Stimulated activated naive B cell treated with anti-CD40 and anti-IgM and Interleukin-4, amounts not matched to agents 10 μg/mL and 1 μg/mL and 100 μg/mL, for 72 hours (primary cell): ENCODE results near the gene CDK7.

Experiments
- ATAC-seq, 2 donors: fragments of 150-1000 bp; cut with Tn5 transposase; replicated peaks; 2 replicates each; pipeline ENCODE4 v1.10.0; 2021; ENCODE audit warnings: moderate library complexity in 1 of 2
- DNase-seq: peaks from one replicate; pipeline ENCODE4 v3.0.0; 2021
- H3K27ac Mint-ChIP-seq: one replicate; pipeline ENCODE4 v1.8.0; 2022; ENCODE audit warnings: mild to moderate bottlenecking, mixed read lengths
- H3K27me3 Mint-ChIP-seq, 2 donors: one replicate each; pipeline ENCODE4 v1.8.0; 2022; ENCODE audit warnings: mixed read lengths in 2 of 2
- H3K36me3 Mint-ChIP-seq, 2 donors: one replicate each; pipeline ENCODE4 v1.8.0; 2022; ENCODE audit warnings: mixed read lengths in 2 of 2, mild to moderate bottlenecking in 1 of 2
- H3K4me1 Mint-ChIP-seq, 2 donors: one replicate each; pipeline ENCODE4 v1.8.0; 2022; ENCODE audit warnings: mixed read lengths in 2 of 2, mild to moderate bottlenecking in 1 of 2
- H3K4me3 Mint-ChIP-seq, 2 donors: one replicate each; pipeline ENCODE4 v1.8.0; 2022; ENCODE audit warnings: mild to moderate bottlenecking in 2 of 2, mixed read lengths in 2 of 2, moderate library complexity in 1 of 2
- H3K9me3 Mint-ChIP-seq, 2 donors: one replicate each; pipeline ENCODE4 v1.8.0; 2022; ENCODE audit warnings: mixed read lengths in 2 of 2, mild to moderate bottlenecking in 1 of 2

CDK7 gene

DNA sequence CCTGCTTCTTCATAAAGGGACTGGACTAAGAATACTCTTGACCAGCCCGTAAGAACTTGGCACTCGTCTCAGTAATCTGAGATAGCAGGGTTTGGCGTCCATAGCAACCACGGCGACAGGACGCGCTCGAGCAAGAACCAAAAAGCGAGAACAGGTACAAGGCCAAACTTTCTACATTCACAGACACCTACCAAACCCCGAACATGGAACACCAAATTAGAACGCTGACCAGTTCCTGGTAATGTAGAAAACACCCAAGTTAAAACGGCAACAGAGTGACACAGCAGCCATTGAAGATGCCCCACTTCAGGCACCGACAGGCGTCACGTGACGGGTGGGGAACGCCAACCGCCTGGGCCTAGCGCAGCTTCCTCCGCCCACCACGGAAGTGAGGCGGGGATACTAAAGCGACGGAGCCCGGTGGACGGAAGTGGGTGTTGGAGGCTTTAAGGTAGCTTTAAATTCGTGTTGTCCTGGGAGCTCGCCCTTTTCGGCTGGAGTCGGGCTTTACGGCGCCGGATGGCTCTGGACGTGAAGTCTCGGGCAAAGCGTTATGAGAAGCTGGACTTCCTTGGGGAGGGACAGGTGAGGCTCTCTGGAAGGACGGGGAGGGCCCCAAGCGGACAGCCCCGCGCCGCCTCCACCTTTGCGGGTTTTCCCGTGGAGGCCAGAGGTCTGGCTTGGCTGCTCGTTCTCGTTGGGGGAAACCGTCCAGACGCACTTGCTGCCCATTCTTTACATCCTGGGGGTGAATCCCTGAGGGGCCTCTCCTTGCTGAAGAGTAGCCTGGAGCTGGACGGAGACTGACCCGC, at the start of gene CDK7:
TSS of gene CDK7 (plus strand) at position 430 of the 812 bp plus-strand sequence. CDS start at position 520, 90 bp downstream.
- no peaks in the 10 kb centered on the region for H3K9me3 Mint-ChIP-seq
- peak within 1 kb of the TSS; percentile 95 for H3K27ac Mint-ChIP-seq
- DNase-seq = peak; percentile 92
- peaks cover 15 to 23% of the 10 kb centered on the region in 2 donors for H3K36me3 Mint-ChIP-seq
- peaks cover 18 to 29% of the 10 kb centered on the region in 2 donors for H3K4me1 Mint-ChIP-seq
- H3K4me3 Mint-ChIP-seq = peak within 1 kb of the TSS; percentile 96 to 97
- ATAC-seq = peak; percentile 100
- no peaks in the 10 kb centered on the region for H3K27me3 Mint-ChIP-seq

DNA sequence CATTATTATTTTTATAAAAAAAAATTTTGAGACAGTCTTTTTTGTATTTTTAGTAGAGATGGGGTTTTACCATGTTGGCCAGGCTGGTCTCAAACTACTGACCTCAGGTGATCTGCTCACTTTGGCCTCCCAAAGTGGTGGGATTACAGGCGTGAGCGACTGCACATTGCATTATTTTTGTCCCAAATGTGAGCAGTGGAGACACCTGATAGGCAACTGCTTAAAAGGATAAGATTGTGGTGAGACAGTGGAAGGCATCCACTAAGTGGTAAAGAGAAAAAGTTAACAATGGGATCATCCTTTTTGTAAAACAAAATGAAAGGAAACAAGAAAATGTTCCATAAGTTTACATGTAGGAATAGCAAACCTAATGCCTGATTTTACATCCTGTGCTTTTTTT, 47.3 kb upstream of the CDK7 start:
- no peak overlapping the region for H3K27ac Mint-ChIP-seq
- no peaks in the 10 kb centered on the region for H3K36me3 Mint-ChIP-seq
- ATAC-seq (no peak), DNase-seq (no peak)
- H3K9me3 Mint-ChIP-seq = no peaks in the 10 kb centered on the region
- no peak overlapping the region for H3K4me3 Mint-ChIP-seq
- no peaks in the 10 kb centered on the region for H3K27me3 Mint-ChIP-seq
- peaks cover 2 to 17% of the 10 kb centered on the region in 2 donors for H3K4me1 Mint-ChIP-seq

DNA sequence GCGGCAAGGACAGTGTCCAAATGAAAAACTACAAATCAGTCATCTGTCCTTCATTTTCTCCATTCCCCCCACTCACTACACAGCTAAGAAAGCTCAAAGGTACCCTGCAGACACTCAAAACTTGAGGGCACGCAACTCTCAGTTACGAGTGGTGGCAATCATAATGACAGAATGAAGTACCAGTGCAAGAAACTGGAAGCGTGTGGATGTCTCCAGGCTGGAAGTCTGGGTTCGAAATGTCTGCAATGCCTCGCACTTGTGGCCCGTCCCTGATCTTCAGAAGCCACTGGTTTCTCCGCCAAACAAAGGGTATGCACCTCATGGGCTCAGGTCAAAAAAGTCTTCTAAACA, 45.9 kb upstream of the CDK7 start:
- H3K4me1 Mint-ChIP-seq = peaks cover 2 to 17% of the 10 kb centered on the region in 2 donors
- H3K27ac Mint-ChIP-seq = peak overlapping the region; percentile 96
- peak overlapping the region; percentile 92 to 94 for H3K4me3 Mint-ChIP-seq

DNA sequence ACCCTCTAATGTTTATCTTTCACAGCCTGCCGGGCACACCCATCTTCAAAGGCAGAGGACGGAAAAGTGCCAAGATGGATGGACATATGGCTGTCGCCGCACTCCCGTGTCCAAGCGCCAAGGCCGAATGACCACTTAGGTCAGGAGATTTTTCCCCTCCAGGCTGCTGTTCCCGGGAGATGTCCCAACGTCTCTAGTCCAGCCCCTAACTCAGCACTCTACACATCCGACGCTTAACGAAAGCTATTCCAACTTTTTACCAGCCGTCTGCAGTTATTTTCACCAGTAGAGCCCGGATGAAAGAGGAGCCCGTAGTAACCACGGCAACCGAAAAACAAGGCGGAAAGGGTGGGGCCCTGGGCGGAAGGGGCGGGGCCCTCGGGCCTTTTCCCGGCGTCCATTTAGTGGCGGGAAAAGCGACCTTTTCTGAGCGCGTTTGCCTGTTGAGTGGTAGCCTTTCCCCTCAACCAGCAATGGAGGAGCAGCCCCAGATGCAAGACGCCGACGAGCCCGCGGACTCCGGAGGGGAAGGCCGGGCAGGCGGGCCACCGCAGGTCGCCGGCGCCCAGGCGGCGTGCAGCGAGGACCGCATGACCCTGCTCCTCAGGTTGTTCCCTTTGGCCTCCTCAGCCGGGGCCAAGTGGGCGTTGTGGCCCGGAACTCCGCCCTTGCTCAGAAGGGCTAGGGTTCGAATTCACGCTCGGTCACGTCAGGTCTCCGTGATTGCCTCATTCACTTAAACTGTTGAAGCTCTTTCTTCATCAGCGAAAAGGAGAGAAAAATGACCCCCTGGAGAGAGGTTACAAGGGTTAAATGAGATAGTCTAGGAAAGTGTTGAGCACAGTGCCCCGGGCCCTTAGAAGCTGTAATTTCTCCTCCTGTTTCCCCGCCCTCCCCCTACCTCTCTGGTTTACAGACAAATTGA, 45.3 kb upstream of the CDK7 start, which contains the start of gene CENPH:
TSS of gene CENPH (plus strand) at position 422 of the 925 bp plus-strand sequence. CDS start at position 474, 52 bp downstream.
- Mint-ChIP-seq H3K27ac (peak within 1 kb of the TSS; percentile 96), H3K36me3 (no peaks in the 10 kb centered on the region), H3K4me1 (peaks cover 2 to 17% of the 10 kb centered on the region in 2 donors), H3K4me3 (peak within 1 kb of the TSS; percentile 92 to 94), H3K27me3 (no peaks in the 10 kb centered on the region), H3K9me3 (no peaks in the 10 kb centered on the region)
- DNase-seq (peak; percentile 88), ATAC-seq (peak; percentile 92 to 94)

More for the DNA sequence above, 45.9 kb upstream of the CDK7 start:
- no peak for DNase-seq
- H3K9me3 Mint-ChIP-seq = no peaks in the 10 kb centered on the region
- H3K36me3 Mint-ChIP-seq = no peaks in the 10 kb centered on the region
- no peaks in the 10 kb centered on the region for H3K27me3 Mint-ChIP-seq
- ATAC-seq = peak in 1 of 2 donors; percentile 1

DNA sequence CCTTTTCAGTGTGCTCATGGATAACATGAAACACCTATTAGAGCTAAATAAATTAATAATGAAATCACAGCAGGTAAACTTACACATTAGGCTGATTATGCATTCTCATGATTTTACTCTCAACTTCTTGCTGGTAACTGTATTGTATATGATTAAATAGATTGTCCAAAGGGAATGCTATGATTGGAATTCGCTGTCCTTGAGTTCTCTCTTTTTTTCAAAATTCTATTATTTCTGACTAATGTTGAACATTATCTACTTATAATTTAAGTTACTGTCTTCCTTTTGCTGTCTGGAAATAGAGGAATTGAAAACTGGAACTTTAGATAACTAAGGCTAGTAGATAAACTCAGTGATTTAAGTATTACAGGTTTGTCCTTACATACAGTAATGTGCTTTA, 32.2 kb upstream of the CDK7 start:
- ATAC-seq (no peak), DNase-seq (no peak)
- no peak overlapping the region for H3K27ac Mint-ChIP-seq
- no peaks in the 10 kb centered on the region for H3K27me3 Mint-ChIP-seq
- H3K9me3 Mint-ChIP-seq = no peaks in the 10 kb centered on the region
- no peak overlapping the region for H3K4me3 Mint-ChIP-seq
- H3K36me3 Mint-ChIP-seq = peaks cover 20 to 30% of the 10 kb centered on the region in 2 donors
- peaks cover 4 to 7% of the 10 kb centered on the region in 2 donors for H3K4me1 Mint-ChIP-seq

GRCh38 chr5:69206528-69207190, 28.0 kb upstream of the CDK7 start:
- Mint-ChIP-seq H3K4me1 (no peaks in the 10 kb centered on the region), H3K27me3 (no peaks in the 10 kb centered on the region), H3K9me3 (no peaks in the 10 kb centered on the region), H3K36me3 (peaks cover 8 to 10% of the 10 kb centered on the region in 2 donors), H3K4me3 (no peak overlapping the region), H3K27ac (no peak overlapping the region)
- ATAC-seq = no peak
- no peak for DNase-seq

GRCh38 chr5:69209602-69210001, 25.1 kb upstream of the CDK7 start:
- H3K4me1 Mint-ChIP-seq = no peaks in the 10 kb centered on the region
- H3K27me3 Mint-ChIP-seq = no peaks in the 10 kb centered on the region
- no peak overlapping the region for H3K27ac Mint-ChIP-seq
- ATAC-seq (no peak), DNase-seq (no peak)
- peaks cover 7 to 10% of the 10 kb centered on the region in 2 donors for H3K36me3 Mint-ChIP-seq
- no peak overlapping the region for H3K4me3 Mint-ChIP-seq
- H3K9me3 Mint-ChIP-seq = no peaks in the 10 kb centered on the region

GRCh38 chr5:69211200-69211599, 23.5 kb upstream of the CDK7 start:
- Mint-ChIP-seq H3K27me3 (no peaks in the 10 kb centered on the region), H3K4me1 (peaks cover 0 to 3% of the 10 kb centered on the region in 2 donors), H3K9me3 (no peaks in the 10 kb centered on the region), H3K27ac (no peak overlapping the region), H3K4me3 (no peak overlapping the region), H3K36me3 (peaks cover 3 to 4% of the 10 kb centered on the region in 2 donors)
- ATAC-seq = no peak
- DNase-seq = no peak

GRCh38 chr5:69212022-69212421, 22.7 kb upstream of the CDK7 start:
- peaks cover 0 to 3% of the 10 kb centered on the region in 2 donors for H3K4me1 Mint-ChIP-seq
- no peak for DNase-seq
- H3K9me3 Mint-ChIP-seq = no peaks in the 10 kb centered on the region
- no peak overlapping the region for H3K4me3 Mint-ChIP-seq
- no peaks in the 10 kb centered on the region for H3K27me3 Mint-ChIP-seq
- no peak for ATAC-seq
- H3K27ac Mint-ChIP-seq = no peak overlapping the region
- peaks cover 3 to 4% of the 10 kb centered on the region in 2 donors for H3K36me3 Mint-ChIP-seq

GRCh38 chr5:69213513-69214215, 21.0 kb upstream of the CDK7 start:
- ATAC-seq (no peak), DNase-seq (no peak)
- Mint-ChIP-seq H3K4me1 (peaks cover 0 to 4% of the 10 kb centered on the region in 2 donors), H3K27ac (no peak overlapping the region), H3K36me3 (peaks cover 3 to 7% of the 10 kb centered on the region in 2 donors), H3K27me3 (no peaks in the 10 kb centered on the region), H3K4me3 (no peak overlapping the region), H3K9me3 (no peaks in the 10 kb centered on the region)

DNA sequence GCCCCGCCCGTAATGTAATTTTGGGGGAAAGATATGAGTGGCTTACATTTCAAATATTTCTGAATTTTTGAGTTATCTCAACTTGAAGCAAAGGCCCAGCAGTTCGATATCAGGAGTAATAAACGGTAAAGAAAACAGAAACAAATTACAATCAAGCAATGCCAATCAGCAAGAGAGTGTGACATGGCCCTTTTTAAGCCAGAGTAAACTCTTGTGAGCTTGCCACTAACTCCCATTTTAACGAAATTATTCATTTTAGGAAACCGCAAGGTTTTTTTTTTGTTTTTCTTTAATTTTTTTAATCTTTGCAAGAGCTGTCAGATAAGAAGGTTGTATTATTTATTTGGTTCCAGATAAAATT, 17.6 kb upstream of the CDK7 start:
- no peak for ATAC-seq
- Mint-ChIP-seq H3K27me3 (no peaks in the 10 kb centered on the region), H3K4me3 (peak overlapping the region; percentile 100), H3K36me3 (peaks cover 8 to 17% of the 10 kb centered on the region in 2 donors), H3K9me3 (no peaks in the 10 kb centered on the region), H3K27ac (peak overlapping the region; percentile 99), H3K4me1 (peaks cover 0 to 7% of the 10 kb centered on the region in 2 donors)
- DNase-seq = no peak

DNA sequence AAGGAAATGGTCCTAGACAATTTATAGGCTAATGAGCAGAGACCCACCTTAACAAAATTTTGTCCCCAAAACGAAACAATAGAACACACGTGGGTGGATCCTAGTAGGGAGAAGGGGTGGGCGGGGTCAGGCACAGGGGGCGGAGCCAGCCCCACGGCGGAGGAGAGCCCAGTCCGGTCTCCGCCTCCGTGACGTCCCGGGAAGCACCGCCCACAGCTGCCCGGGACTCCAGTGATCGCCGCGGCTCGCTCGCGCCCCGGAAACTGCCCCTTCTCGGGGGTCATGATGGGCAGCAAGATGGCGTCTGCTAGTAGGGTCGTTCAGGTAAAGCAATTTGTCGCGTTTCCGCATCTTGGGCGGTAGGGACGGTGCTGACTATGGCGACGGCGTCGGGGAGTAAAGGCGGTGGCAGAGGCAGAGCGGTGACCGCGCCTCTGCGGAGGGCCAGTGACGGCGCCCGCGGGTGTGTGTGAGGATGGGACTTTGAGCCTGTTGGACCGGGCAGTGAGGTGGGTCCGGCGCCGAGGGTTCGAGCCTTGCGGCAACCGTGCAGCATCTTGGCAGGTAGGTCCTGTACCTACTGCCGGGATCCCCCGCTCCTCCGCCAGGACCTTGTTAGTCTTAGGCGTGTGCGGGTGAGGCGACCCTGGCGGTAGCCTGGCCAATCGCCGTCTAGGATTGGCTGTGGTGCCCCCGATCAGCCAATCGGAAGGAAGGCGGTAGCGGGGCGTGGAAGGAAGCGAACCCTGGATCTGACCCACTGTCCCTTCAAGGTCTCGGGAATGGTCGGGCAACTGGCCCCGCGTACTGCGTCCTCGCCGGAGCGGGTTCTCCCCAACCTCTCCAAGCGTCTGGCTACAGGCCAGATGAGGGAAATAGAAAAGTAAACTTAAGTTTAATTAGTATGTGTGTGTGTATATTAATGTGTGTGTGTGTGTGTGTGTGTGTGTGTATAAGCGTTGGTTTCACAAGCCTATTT, 16.8 kb upstream of the CDK7 start:
- Mint-ChIP-seq H3K27me3 (no peaks in the 10 kb centered on the region), H3K4me3 (peak overlapping the region; percentile 100), H3K36me3 (peaks cover 9 to 19% of the 10 kb centered on the region in 2 donors), H3K4me1 (peaks cover 0 to 8% of the 10 kb centered on the region in 2 donors), H3K27ac (peak overlapping the region; percentile 99), H3K9me3 (no peaks in the 10 kb centered on the region)
- ATAC-seq (peak; percentile 93 to 94), DNase-seq (peak; percentile 88)

DNA sequence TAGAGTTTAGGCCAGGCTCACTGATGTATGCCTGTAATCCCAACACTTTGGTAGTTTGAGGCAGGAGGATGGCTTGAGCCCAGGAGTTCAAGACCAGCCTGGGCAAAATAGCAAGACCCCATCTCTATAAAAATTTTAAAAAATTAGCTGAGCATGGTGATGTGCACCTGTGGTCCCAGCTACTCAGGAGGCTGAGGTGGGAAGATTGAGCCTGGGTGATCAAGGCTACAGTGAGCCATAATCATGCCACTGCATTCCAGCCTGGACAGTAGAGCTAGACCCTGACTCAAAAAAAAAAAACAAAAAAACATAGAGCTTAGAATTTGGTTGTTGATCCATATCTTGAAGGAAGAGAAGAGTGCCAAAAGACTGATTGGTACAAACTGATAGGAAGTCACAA, 14.7 kb upstream of the CDK7 start:
- no peaks in the 10 kb centered on the region for H3K27me3 Mint-ChIP-seq
- H3K4me1 Mint-ChIP-seq = peaks cover 0 to 8% of the 10 kb centered on the region in 2 donors
- peaks cover 11 to 15% of the 10 kb centered on the region in 2 donors for H3K36me3 Mint-ChIP-seq
- ATAC-seq = no peak
- H3K27ac Mint-ChIP-seq = peak overlapping the region; percentile 37
- no peak overlapping the region for H3K4me3 Mint-ChIP-seq
- no peak for DNase-seq
- no peaks in the 10 kb centered on the region for H3K9me3 Mint-ChIP-seq
